ENCODE results near the gene CD44. TPM values are rescaled to one million over a fixed set of nuclear protein-coding genes. Genes with fewer than 3 reads are reported as not detected.

Gene CD44
- total and polyA plus RNA-seq, 2 donors (not counting 1 experiment from before 2014, with no cell fraction given): 660 to 980 TPM

GRCh38 chr11:35126000-35126878 lies 12.7 kb upstream of the CD44 start:
- no peaks in the 10 kb centered on the region for H3K27me3 ChIP-seq (ENCODE audit: control insufficient read depth, insufficient read depth, low read length)
- H2AFZ ChIP-seq (ENCODE audit: low read length): no peak overlapping the region
- H4K20me1 ChIP-seq (ENCODE audit: control insufficient read depth, extremely low read depth, insufficient read depth, low read length): no peaks in the 10 kb centered on the region
- H3K27ac ChIP-seq (ENCODE audit: insufficient read depth, low read length): no peak overlapping the region
- no peak overlapping the region for H3K4me3 ChIP-seq (replicated peaks in 1 of 4; ENCODE audit: control extremely low read depth in 1 of 4, insufficient read depth in 1 of 4, low read depth in 3 of 4, low read length in 4 of 4)
- no peak for DNase-seq (ENCODE audit: low read depth in 2 of 2)
- H3K4me1 ChIP-seq (ENCODE audit: control insufficient read depth, extremely low read depth, insufficient read depth, low read length): no peaks in the 10 kb centered on the region
- no peak overlapping the region for H3K9ac ChIP-seq (ENCODE audit: insufficient read depth, low read length)
- no peaks in the 10 kb centered on the region for H3K36me3 ChIP-seq (ENCODE audit: control insufficient read depth, insufficient read depth, low read length)
- no peak overlapping the region for H3K4me2 ChIP-seq (ENCODE audit: extremely low read depth, insufficient read depth, low read length)
- H3K79me2 ChIP-seq (ENCODE audit: control insufficient read depth, insufficient read depth, low read length): no peaks in the 10 kb centered on the region
- no peaks in the 10 kb centered on the region for H3K9me3 ChIP-seq (ENCODE audit: control insufficient read depth, insufficient read depth, low read depth, low read length)
- TF ChIP-seq CTCF (conservative IDR thresholded peaks at IDR 0.05 in 1 of 2, IDR thresholded peaks at IDR 0.05 in 1 of 2; ENCODE audit: low read depth in 1 of 2, low read length in 2 of 2): no peak
- no peak for TF ChIP-seq EZH2 (IDR thresholded peaks at IDR 0.05; ENCODE audit: low read length, missing control alignments)

GRCh38 chr11:35126879-35127581 lies 11.9 kb upstream of the CD44 start:
- no peaks in the 10 kb centered on the region for H3K4me1 ChIP-seq (ENCODE audit: control insufficient read depth, extremely low read depth, insufficient read depth, low read length)

More at GRCh38 chr11:35126879-35127581, 11.9 kb upstream of the CD44 start:
- Histone ChIP-seq H3K4me2 (ENCODE audit: extremely low read depth, insufficient read depth, low read length) (no peak overlapping the region), H3K79me2 (ENCODE audit: control insufficient read depth, insufficient read depth, low read length) (no peaks in the 10 kb centered on the region), H3K9me3 (ENCODE audit: control insufficient read depth, insufficient read depth, low read depth, low read length) (no peaks in the 10 kb centered on the region), H3K4me3 (replicated peaks in 1 of 4; ENCODE audit: control extremely low read depth in 1 of 4, insufficient read depth in 1 of 4, low read depth in 3 of 4, low read length in 4 of 4) (no peak overlapping the region), H3K27ac (ENCODE audit: insufficient read depth, low read length) (no peak overlapping the region), H3K27me3 (ENCODE audit: control insufficient read depth, insufficient read depth, low read length) (no peaks in the 10 kb centered on the region), H3K36me3 (ENCODE audit: control insufficient read depth, insufficient read depth, low read length) (no peaks in the 10 kb centered on the region), H4K20me1 (ENCODE audit: control insufficient read depth, extremely low read depth, insufficient read depth, low read length) (no peaks in the 10 kb centered on the region), H2AFZ (ENCODE audit: low read length) (no peak overlapping the region), H3K9ac (ENCODE audit: insufficient read depth, low read length) (no peak overlapping the region)
- no peak for DNase-seq (ENCODE audit: low read depth in 2 of 2)
- TF ChIP-seq EZH2 (IDR thresholded peaks at IDR 0.05; ENCODE audit: low read length, missing control alignments) (no peak), CTCF (conservative IDR thresholded peaks at IDR 0.05 in 1 of 2, IDR thresholded peaks at IDR 0.05 in 1 of 2; ENCODE audit: low read depth in 1 of 2, low read length in 2 of 2) (no peak)
